HG02588 (cell line): Measurements from ENCODE around the gene NKD1.

Experiments
- ATAC-seq: cut with Tn5 transposase; IDR thresholded peaks from one replicate; pipeline ENCODE4 v1.9.1; 2021; ENCODE audit warnings: mild to moderate bottlenecking, moderate library complexity; ENCODE audit not compliant: unreplicated experiment

Gene NKD1

GRCh38 chr16:50667497-50668367 lies 119.5 kb downstream of the NKD1 start:
- no peak for ATAC-seq

- ATAC-seq: no peak
These were observed 120.3 kb downstream of the NKD1 start for GRCh38 chr16:50668368-50669008.

- no peak for ATAC-seq
These were observed 121.5 kb downstream of the NKD1 start for GRCh38 chr16:50669741-50670140.

GRCh38 chr16:50670476-50670875 lies 122.3 kb downstream of the NKD1 start:
- no peak for ATAC-seq

GRCh38 chr16:50671644-50672260 lies 123.6 kb downstream of the NKD1 start:
- no peak for ATAC-seq

GRCh38 chr16:50673496-50674275 lies 125.5 kb downstream of the NKD1 start:
- ATAC-seq: no peak

- no peak for ATAC-seq
These were observed 126.6 kb downstream of the NKD1 start for GRCh38 chr16:50674831-50675230.

- ATAC-seq: no peak
These were observed 127.8 kb downstream of the NKD1 start for GRCh38 chr16:50675686-50676610.

GRCh38 chr16:50676684-50677225 lies 128.6 kb downstream of the NKD1 start:
- no peak for ATAC-seq

GRCh38 chr16:50677351-50677750 lies 129.2 kb downstream of the NKD1 start:
- no peak for ATAC-seq

GRCh38 chr16:50678531-50678930 lies 130.3 kb downstream of the NKD1 start:
- ATAC-seq: no peak

GRCh38 chr16:50679266-50679665 lies 131.1 kb downstream of the NKD1 start:
- ATAC-seq: no peak

GRCh38 chr16:50679676-50680555 lies 131.7 kb downstream of the NKD1 start:
- no peak for ATAC-seq

- ATAC-seq: no peak
These were observed 132.3 kb downstream of the NKD1 start for GRCh38 chr16:50680556-50680893.

GRCh38 chr16:50681021-50681885 lies 133.1 kb downstream of the NKD1 start, which contains the start of gene SNX20:
SNX20 (minus strand) TSS chr16:50681312; CDS start chr16:50677526, 3,786 bp downstream.
- peak; percentile 56 for ATAC-seq

GRCh38 chr16:50683689-50684374 lies 135.6 kb downstream of the NKD1 start:
- peak; percentile 60 for ATAC-seq

- ATAC-seq: no peak
These were observed 136.7 kb downstream of the NKD1 start for GRCh38 chr16:50684823-50685461.
